ENCODE data around the gene MACO1.
A peak's percentile ranks its signal among the peaks of the same experiment; 100 is the strongest.

Gene MACO1

DNA sequence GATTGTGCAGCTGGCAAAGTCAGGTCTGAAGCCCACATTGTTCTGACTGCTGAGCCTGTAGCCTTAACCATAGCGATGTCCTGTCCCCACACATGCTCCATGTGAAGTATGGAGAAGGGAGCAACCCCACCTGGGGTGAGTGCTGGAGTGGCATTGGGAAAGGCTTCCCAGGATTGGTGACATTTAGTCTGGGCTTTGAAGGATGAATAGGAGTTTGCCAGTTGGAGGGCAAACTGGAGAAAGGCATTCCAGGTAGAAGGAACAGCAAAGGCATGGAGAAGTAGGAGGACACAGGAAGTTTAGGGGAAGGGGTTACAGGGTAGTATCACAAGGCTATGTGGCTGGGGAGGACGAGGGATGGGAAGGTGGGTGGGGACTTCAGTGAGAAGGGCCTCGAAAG is 105.4 kb downstream of the MACO1 start:
- Histone ChIP-seq H3K36me3 (replicated peaks) (no peaks in the 10 kb centered on the region), H3K27me3 (ENCODE audit: low read depth) (no peaks in the 10 kb centered on the region), H3K9me3 (no peaks in the 10 kb centered on the region), H3K4me1 (peaks cover 7% of the 10 kb centered on the region), H3K4me3 (no peak overlapping the region)
- no peak for DNase-seq (ENCODE audit: low spot score in 2 of 2)
- in situ Hi-C loops (cut with MboI; ENCODE audit: low sequenced_read_pairs): no loop called here

DNA sequence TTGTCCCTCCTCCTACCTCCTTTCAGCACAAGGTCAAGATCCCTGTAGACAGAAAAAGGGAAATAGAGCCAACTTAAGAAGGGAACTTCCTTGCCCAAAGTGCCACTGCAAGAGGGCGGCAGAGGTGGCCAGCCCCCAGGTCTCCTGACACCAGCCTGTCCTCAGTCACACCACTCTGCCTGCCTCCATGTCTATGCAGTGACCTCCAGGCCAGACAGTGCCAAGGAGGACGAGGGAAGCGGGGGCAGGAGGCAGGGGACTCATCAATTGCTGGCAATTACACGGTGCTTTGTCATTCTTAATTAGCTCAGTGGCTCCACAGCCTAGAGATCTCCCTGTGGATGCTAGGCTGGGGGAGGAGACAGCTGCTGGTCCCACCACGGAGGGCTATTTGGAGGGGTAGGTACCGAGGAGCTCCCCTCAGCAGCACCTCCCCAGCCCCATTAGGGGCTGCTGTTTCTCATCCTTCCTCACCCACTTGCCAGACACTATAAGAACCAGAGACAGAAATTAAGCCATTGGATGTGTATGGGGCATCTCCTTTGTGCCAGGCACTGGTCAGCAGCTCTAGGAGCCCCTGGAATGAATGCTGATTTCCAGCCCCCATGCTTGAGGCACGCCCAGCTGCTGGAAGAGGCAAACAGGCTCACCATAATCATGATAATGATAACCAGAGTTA is 106.6 kb downstream of the MACO1 start:
- in situ Hi-C loops (cut with MboI; ENCODE audit: low sequenced_read_pairs): no loop called here
- Histone ChIP-seq H3K4me3 (no peak overlapping the region), H3K36me3 (replicated peaks) (no peaks in the 10 kb centered on the region), H3K27me3 (ENCODE audit: low read depth) (no peaks in the 10 kb centered on the region), H3K9me3 (no peaks in the 10 kb centered on the region), H3K4me1 (peaks cover 7% of the 10 kb centered on the region)
- no peak for DNase-seq (ENCODE audit: low spot score in 2 of 2)

DNA sequence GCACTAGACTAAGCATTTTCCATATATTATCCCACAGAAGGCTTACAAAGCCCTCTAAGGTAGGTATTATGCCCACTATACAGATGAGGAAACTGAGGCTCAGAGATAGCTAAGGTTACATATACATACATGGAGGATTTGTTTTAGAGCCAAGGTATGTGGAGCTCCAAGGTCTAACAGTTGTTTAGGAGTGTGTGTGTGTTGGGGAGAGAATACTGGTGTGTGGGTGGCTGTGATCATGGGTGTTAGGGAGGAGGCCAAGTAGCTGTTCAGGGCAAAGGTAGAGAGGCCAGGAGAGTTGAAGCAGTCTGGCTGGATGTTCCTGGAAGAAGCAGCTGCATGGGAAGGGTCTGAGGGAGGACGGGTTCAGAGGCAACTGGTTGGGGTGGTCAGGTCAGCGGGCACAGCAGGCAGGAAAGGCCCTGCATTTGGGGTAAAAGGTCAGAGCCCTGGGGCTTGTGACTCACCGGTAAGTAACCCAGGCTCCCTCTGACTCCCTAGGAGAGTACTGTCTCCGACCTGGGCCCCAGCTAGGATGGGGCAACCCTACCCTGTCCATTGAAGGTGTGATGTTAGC is 107.6 kb downstream of the MACO1 start:
- in situ Hi-C loops (cut with MboI; ENCODE audit: low sequenced_read_pairs): no loop called here
- peaks cover 7% of the 10 kb centered on the region for H3K4me1 ChIP-seq
- no peak for DNase-seq (ENCODE audit: low spot score in 2 of 2)
- no peaks in the 10 kb centered on the region for H3K36me3 ChIP-seq (replicated peaks)
- H3K4me3 ChIP-seq: no peak overlapping the region
- H3K27me3 ChIP-seq (ENCODE audit: low read depth): no peaks in the 10 kb centered on the region
- no peaks in the 10 kb centered on the region for H3K9me3 ChIP-seq

DNA sequence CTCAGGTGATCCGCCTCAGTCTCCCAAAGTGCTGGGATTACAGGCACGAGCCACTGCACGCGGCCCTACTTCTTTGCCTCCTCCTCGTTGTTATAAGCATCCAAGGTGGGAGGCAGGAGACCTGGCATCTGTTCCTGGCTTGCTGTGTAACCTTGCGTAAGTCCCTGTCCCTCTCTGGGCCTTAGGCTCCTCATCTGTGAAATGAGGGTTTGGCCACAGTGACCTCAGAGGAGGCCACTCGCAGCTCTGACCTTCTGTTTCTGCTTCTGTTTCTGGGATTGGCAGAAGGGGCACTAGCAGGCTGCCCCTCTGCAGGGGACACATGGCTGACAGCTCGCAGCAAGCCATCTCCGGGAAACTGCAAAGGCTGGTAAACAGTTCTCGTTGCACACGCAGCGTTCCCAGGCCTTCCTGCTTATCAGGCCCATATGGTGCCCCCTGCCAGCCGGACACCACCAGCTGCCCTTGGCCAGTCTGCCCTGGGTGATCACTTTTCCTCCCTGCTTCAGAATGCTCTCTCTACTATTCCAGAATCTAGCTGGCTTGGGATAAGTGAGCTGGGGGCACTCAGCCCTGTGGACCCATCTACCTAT is 110.1 kb downstream of the MACO1 start:
- in situ Hi-C loops (cut with MboI; ENCODE audit: low sequenced_read_pairs): no loop called here
- Histone ChIP-seq H3K9me3 (no peaks in the 10 kb centered on the region), H3K4me1 (peaks cover 12% of the 10 kb centered on the region), H3K27me3 (ENCODE audit: low read depth) (no peaks in the 10 kb centered on the region), H3K4me3 (no peak overlapping the region), H3K36me3 (replicated peaks) (no peaks in the 10 kb centered on the region)
- DNase-seq (ENCODE audit: low spot score in 2 of 2): no peak

DNA sequence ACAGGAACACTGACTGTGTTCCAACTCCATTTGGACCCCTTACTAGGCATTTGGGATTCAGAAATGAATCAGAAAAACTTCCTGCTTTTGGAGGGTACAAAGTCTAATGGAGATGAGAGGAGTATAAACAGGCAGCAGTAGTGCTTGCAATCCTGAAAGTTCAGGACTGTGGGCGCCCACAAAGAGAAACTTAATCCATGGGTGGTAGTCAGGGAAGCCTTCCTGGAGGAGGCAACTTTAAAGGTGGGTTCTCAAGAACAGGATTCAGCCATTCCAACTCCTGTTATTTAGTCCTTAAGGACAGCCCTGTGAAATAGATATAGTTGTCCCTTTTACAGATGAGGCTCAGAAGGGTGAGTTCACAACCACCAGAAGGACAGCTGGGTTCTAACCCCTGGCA is 110.7 kb downstream of the MACO1 start:
- in situ Hi-C loops (cut with MboI; ENCODE audit: low sequenced_read_pairs): no loop called here
- Histone ChIP-seq H3K27me3 (ENCODE audit: low read depth) (no peaks in the 10 kb centered on the region), H3K4me3 (no peak overlapping the region), H3K9me3 (no peaks in the 10 kb centered on the region), H3K4me1 (peaks cover 12% of the 10 kb centered on the region), H3K36me3 (replicated peaks) (no peaks in the 10 kb centered on the region)
- DNase-seq (ENCODE audit: low spot score in 2 of 2): no peak

DNA sequence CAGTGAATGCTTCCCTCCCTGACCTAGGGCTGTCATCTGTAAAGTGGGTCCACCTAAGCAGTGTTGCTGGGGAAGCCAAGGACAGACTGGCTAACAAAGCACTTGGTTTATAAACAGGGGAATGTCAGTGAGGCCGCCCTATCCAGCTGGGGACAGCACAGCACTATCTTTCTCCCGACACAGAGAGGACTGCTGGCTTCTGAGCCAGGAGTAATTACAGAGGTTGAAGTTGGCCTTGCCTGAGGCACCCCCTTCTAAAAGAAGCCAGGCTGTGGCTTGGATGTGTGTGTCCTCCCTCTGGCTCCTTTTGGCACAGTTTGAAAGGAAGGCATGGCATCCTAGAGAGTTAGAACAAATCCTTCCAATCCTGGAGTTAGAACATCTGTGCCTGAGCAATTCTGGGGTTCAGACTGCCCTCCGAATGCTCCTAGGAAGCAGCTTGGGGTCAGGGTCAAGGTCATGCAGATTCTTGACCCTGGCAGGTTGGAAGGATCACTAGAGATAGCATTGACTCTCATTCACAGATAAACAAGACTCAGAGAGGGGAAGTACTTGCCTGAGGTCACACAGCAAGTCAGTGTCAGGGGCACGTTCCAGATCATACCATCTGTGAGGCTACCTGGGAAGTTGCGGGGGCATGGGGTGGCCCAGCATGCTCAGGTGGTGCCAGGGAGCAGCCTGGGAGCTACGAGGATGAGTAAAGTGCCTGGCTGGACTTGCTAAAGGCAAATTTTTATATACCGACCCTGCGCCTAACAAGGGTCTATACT is 111.4 kb downstream of the MACO1 start:
- DNase-seq (ENCODE audit: low spot score in 2 of 2): no peak
- H3K9me3 ChIP-seq: no peaks in the 10 kb centered on the region
- in situ Hi-C loops (cut with MboI; ENCODE audit: low sequenced_read_pairs): no loop called here
- peaks cover 12% of the 10 kb centered on the region for H3K4me1 ChIP-seq
- H3K36me3 ChIP-seq (replicated peaks): no peaks in the 10 kb centered on the region
- H3K4me3 ChIP-seq: no peak overlapping the region
- H3K27me3 ChIP-seq (ENCODE audit: low read depth): no peaks in the 10 kb centered on the region

DNA sequence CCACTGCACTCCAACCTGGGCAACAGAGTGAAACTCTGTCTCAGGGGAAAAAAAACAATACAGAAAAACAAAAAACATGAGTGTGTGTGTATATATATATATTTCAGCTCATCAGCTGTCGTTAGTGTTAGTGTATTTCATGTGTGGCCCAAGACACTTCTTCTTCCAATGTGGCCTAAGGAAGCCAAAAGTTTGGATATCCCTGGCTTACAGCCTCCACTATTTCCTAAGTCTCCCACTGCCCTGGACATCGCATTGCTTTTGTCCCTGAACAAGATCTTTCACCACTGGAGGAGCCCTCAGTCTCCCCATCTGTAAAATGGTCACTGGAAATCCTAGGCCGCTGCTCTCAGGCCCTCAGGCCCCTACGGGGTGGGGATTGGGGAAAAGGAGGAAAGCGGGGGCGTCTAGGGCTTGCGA is 112.3 kb downstream of the MACO1 start:
- Histone ChIP-seq H3K4me1 (peaks cover 12% of the 10 kb centered on the region), H3K36me3 (replicated peaks) (no peaks in the 10 kb centered on the region), H3K9me3 (no peaks in the 10 kb centered on the region), H3K27me3 (ENCODE audit: low read depth) (no peaks in the 10 kb centered on the region), H3K4me3 (peak overlapping the region; percentile 73)
- in situ Hi-C loops (cut with MboI; ENCODE audit: low sequenced_read_pairs): no loop called here
- no peak for DNase-seq (ENCODE audit: low spot score in 2 of 2)

DNA sequence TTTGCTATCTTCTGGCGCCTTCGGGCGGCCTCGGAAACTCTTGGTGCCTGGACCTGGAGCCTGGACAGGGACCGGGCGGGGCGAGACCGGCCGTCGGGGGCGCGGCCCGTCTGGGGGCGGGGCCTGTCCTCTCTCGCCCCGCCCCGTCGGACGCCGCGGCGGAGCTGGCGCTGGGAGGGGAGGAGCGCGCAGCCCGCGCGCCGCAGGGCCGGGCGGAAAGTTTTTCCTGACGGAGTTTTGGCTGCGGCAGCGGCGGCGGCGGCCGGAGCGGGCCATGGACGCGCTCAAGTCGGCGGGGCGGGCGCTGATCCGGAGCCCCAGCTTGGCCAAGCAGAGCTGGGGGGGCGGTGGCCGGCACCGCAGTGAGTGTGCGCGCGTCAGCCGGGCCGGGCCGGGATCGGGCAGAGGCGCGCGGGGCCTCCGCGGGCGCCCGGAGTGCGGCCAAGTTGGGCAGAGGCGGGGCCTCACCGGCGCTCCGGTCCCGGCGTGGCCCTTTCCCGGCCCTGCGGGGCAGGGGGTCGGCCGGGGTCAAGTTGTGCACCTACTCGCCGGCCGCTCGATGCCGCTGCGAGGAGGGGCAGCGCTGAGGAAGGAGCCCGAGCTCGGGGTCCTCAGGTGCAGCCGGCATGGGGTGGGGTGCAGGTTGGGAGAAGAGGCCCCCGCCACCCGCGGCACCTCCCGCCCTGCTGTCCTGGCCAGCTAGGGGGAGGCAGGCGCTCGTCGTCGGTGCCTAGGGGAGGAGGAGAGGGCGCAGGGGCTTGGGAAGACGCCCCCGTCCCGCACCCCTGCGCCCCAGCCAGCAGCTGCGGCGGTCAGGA is 112.9 kb downstream of the MACO1 start, which contains the start of gene LDLRAP1:
Gene LDLRAP1 (plus strand): TSS at position 182 of the 818 bp plus-strand sequence. CDS start 93 bp downstream, at position 275.
- in situ Hi-C loops (cut with MboI; ENCODE audit: low sequenced_read_pairs): no loop called here

DNA sequence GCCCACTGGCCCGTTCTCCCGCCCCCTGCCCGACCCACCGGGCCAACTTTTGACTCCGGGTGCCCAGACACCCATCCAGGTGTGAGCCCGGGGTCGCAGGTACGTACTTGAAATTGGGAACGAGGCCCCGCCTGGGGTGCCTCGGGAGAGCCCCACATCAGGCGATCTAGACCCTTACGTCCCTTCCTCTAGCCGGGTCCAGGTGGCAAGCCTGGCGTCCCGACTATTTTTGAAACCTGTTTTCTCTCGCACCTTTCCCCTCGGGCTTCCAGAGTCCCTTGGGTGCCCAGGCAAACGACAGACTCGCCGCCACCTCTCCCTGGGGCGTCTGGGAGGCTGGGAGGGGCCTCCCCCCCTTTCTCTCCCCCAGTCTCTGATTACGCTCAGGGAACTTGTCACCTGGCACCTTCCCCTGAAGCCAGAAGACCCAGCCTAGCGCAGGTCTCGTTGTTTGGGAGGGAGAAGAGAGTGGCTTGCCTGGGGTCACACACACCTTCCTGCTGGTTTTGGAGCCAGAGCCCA is 113.6 kb downstream of the MACO1 start:
- H3K4me3 ChIP-seq: peak overlapping the region; percentile 73
- no peaks in the 10 kb centered on the region for H3K36me3 ChIP-seq (replicated peaks)
- in situ Hi-C loops (cut with MboI; ENCODE audit: low sequenced_read_pairs): no loop called here
- DNase-seq (ENCODE audit: low spot score in 2 of 2): no peak
- H3K9me3 ChIP-seq: no peaks in the 10 kb centered on the region
- no peaks in the 10 kb centered on the region for H3K27me3 ChIP-seq (ENCODE audit: low read depth)
- H3K4me1 ChIP-seq: peaks cover 10% of the 10 kb centered on the region

More for the DNA sequence above, 112.9 kb downstream of the MACO1 start, which contains the start of gene LDLRAP1:
- Histone ChIP-seq H3K4me3 (peak within 1 kb of the TSS; percentile 73), H3K9me3 (no peaks in the 10 kb centered on the region), H3K36me3 (replicated peaks) (no peaks in the 10 kb centered on the region), H3K4me1 (peaks cover 12% of the 10 kb centered on the region), H3K27me3 (ENCODE audit: low read depth) (no peaks in the 10 kb centered on the region)
- DNase-seq (ENCODE audit: low spot score in 2 of 2): peak; percentile 51 to 82

DNA sequence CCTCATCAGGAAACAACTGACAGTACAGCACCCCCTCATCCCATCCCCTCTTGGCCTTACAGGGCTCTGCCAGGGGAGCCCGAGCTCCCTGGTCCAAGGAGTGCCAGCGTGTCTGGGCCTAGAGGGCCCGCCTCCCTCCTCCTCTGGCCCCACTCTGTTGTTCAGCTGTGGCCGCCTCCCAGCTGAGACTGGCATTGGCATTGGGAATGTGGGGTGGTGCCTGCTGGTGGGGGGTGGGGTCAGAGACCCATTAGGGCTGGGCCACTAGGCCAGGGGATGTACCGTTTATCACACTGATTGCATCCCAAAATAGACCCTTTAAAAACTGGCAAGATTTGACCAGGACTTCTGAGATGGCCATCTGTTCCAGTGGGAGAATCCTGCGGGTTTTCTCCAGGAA is 114.1 kb downstream of the MACO1 start:
- Histone ChIP-seq H3K36me3 (replicated peaks) (no peaks in the 10 kb centered on the region), H3K4me1 (peaks cover 5% of the 10 kb centered on the region), H3K27me3 (ENCODE audit: low read depth) (no peaks in the 10 kb centered on the region), H3K9me3 (no peaks in the 10 kb centered on the region), H3K4me3 (peak overlapping the region; percentile 73)
- in situ Hi-C loops (cut with MboI; ENCODE audit: low sequenced_read_pairs): no loop called here
- peak in 1 of 2 experiments; percentile 30 for DNase-seq (ENCODE audit: low spot score in 2 of 2)

DNA sequence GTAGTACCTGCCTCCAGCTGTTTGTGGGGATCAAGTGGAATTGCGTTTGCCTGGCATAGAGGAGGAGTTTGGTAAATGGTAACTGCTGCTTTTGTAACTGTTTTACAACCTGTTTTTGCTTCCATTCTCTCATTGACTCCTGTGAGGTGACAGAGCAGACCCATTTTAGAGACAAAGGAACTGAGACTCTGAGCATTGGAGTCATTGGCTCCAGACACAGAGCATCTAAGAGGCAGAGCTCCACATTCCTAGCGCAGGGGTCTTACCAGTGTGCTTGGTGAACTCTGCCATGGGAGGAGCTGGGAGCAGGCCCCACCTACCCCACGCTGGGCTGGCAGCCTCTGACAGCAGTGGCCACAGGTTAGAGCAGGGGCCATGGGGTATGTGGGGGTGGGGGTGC is 115.1 kb downstream of the MACO1 start:
- Histone ChIP-seq H3K27me3 (ENCODE audit: low read depth) (no peaks in the 10 kb centered on the region), H3K36me3 (replicated peaks) (no peaks in the 10 kb centered on the region), H3K4me3 (no peak overlapping the region), H3K9me3 (no peaks in the 10 kb centered on the region), H3K4me1 (peaks cover 5% of the 10 kb centered on the region)
- in situ Hi-C loops (cut with MboI; ENCODE audit: low sequenced_read_pairs): no loop called here
- no peak for DNase-seq (ENCODE audit: low spot score in 2 of 2)

DNA sequence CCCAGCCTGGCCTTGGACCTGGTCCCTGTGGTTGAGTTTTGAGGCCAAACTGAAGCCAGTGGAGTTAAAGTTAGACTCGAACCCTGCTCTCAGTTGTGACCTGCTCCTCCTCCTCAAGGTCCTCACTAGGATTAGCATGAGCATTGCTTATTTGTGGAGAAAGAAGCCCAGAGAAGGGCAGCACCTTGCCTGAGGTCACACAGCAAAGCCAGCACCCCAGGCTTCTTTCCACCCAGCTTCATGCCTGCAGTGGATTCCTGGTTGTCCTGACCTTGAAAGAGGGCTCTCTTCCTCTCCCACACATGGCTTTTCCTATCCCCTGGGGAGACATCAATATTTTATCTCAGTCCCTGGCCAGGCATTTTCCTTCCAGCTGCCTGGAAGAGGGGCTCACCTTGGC is 115.5 kb downstream of the MACO1 start:
- H3K4me1 ChIP-seq: peaks cover 5% of the 10 kb centered on the region
- no peak overlapping the region for H3K4me3 ChIP-seq

DNA sequence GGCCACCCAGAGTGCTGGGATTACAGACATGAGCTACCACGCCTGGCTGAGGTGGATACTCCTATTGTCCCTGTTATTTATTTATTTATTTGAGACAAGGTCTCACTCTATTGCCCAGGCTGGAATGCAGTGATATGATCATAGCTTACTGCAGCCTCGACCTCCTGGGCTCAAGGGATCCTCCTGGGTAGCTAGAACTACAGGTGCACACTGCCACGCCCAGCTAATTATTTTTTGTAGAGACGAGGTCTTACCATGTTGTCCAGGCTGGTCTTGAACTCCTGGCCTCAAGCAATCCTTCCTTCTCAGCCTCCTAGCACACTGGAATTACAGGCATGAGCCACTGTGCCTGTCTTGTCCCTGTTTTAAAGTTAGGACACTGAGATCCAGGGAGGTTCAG is 117.9 kb downstream of the MACO1 start:
- in situ Hi-C loops (cut with MboI; ENCODE audit: low sequenced_read_pairs): no loop called here
- Histone ChIP-seq H3K4me3 (no peak overlapping the region), H3K9me3 (no peaks in the 10 kb centered on the region), H3K4me1 (peaks cover 5% of the 10 kb centered on the region), H3K36me3 (replicated peaks) (no peaks in the 10 kb centered on the region), H3K27me3 (ENCODE audit: low read depth) (no peaks in the 10 kb centered on the region)
- no peak for DNase-seq (ENCODE audit: low spot score in 2 of 2)

More for the DNA sequence above, 115.5 kb downstream of the MACO1 start:
- no peak for DNase-seq (ENCODE audit: low spot score in 2 of 2)
- Histone ChIP-seq H3K27me3 (ENCODE audit: low read depth) (no peaks in the 10 kb centered on the region), H3K9me3 (no peaks in the 10 kb centered on the region), H3K36me3 (replicated peaks) (no peaks in the 10 kb centered on the region)
- in situ Hi-C loops (cut with MboI; ENCODE audit: low sequenced_read_pairs): no loop called here

All from HAP-1 (cell line).